Rectal smooth muscle tissue (tissue), 1 donor: ENCODE data around the gene PRLHR.
"Not testable (repeated sequence)": the region's sequence is repeated elsewhere in the genome, so short reads cannot be mapped to it uniquely, and the experiment has no call there.

ENCODE experiments used
- H3K27ac ChIP-seq: one replicate; pipeline ENCODE4 v1.7.0; 2013; ENCODE audit warnings: low read depth, low read length, inconsistent platforms
- H3K27me3 ChIP-seq: one replicate; pipeline ENCODE4 v1.7.0; 2013; ENCODE audit warnings: low read length; ENCODE audit not compliant: control insufficient read depth, insufficient read depth
- H3K36me3 ChIP-seq: one replicate; pipeline ENCODE4 v1.7.0; 2013; ENCODE audit warnings: low read length; ENCODE audit not compliant: control insufficient read depth, insufficient read depth
- H3K4me1 ChIP-seq: one replicate; pipeline ENCODE4 v1.7.0; 2013; ENCODE audit warnings: low read length; ENCODE audit not compliant: control insufficient read depth, insufficient read depth
- H3K4me3 ChIP-seq: one replicate; pipeline ENCODE4 v1.7.0; 2013; ENCODE audit warnings: low read length
- H3K9ac ChIP-seq: one replicate; pipeline ENCODE4 v1.7.0; 2013; ENCODE audit warnings: low read length

PRLHR gene

GRCh38 chr10:118595598-118596425, at the start of gene PRLHR:
Gene PRLHR, minus strand, starts transcription at chr10:118595648. Its CDS starts 404 bp downstream, at chr10:118595244.
- no peak within 1 kb of the TSS for H3K9ac ChIP-seq
- H3K36me3 ChIP-seq: no peaks in the 10 kb centered on the region
- peaks cover 26% of the 10 kb centered on the region for H3K27me3 ChIP-seq
- H3K4me3 ChIP-seq: no peak within 1 kb of the TSS
- no peaks in the 10 kb centered on the region for H3K4me1 ChIP-seq
- H3K27ac ChIP-seq: no peak within 1 kb of the TSS

- H3K27me3 ChIP-seq: no peaks in the 10 kb centered on the region
- no peak overlapping the region for H3K9ac ChIP-seq
- no peak overlapping the region for H3K4me3 ChIP-seq
- no peaks in the 10 kb centered on the region for H3K36me3 ChIP-seq
- no peak overlapping the region for H3K27ac ChIP-seq
- H3K4me1 ChIP-seq: no peaks in the 10 kb centered on the region
These were observed 46.8 kb upstream of the PRLHR start for GRCh38 chr10:118642228-118642627.

DNA sequence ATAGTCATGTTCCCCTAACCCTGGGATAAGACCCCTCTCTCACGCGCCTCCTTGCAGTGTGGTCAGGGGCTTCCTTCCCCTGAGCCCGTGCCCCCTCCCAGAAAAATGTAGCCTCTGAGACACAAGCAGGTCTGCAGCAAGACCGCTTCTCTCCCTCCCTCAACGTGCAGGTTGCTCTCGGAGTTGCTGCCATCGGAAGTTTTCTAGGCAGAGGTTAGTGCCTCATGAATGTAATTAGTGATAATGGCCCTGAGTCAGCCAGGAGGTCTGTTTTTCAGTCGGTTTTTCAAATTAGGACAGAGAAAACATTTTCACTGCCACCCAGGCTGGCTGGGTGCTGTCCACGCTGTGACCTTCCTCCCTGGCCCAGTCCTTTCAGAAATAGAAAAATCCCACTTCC, 43.2 kb upstream of the PRLHR start:
- Histone ChIP-seq H3K4me1 (no peaks in the 10 kb centered on the region), H3K36me3 (no peaks in the 10 kb centered on the region), H3K27me3 (no peaks in the 10 kb centered on the region), H3K27ac (no peak overlapping the region), H3K9ac (no peak overlapping the region), H3K4me3 (no peak overlapping the region)

DNA sequence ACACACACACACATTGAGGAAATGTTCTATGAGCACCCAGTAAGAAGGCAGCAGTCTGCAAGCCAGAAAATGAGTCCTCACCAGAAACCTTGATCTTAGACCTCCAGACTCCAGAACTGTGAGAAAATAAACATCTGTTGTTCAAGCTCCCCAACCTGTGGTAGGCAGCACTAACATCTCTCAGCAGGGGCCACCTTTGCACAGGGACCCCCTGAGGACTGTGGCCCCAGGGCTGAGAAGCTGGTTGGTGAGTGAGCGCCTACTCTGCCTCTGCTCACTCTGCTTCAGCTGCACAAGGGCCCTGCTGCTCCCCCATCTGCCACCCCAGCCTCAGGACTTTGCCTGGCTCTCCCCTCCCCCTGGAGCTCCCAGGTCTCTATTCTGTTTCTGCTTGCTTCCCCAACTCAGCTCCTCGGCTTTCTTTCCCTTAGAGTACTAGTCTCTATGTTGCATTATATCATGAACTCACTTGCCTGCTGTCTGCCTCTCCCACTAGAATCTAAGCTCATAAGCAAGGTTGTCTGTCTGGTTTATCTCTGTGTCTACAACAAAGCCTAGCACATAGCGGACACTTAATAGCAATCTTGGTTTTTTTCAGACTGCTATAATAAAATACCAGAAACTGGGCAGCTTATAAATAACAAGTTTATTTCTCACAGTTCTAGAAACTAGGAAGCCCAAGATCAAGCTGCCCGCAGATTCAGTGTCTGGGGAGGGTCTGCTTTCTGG, 40.4 kb upstream of the PRLHR start:
- Histone ChIP-seq H3K36me3 (no peaks in the 10 kb centered on the region), H3K27ac (peak overlapping the region; percentile 31), H3K9ac (no peak overlapping the region), H3K4me1 (no peaks in the 10 kb centered on the region), H3K27me3 (no peaks in the 10 kb centered on the region), H3K4me3 (no peak overlapping the region)

GRCh38 chr10:118633786-118634185, 38.3 kb upstream of the PRLHR start:
- H3K4me3 ChIP-seq: no peak overlapping the region
- peaks cover 8% of the 10 kb centered on the region for H3K4me1 ChIP-seq
- H3K27me3 ChIP-seq: no peaks in the 10 kb centered on the region
- H3K27ac ChIP-seq: no peak overlapping the region
- H3K36me3 ChIP-seq: no peaks in the 10 kb centered on the region
- no peak overlapping the region for H3K9ac ChIP-seq

DNA sequence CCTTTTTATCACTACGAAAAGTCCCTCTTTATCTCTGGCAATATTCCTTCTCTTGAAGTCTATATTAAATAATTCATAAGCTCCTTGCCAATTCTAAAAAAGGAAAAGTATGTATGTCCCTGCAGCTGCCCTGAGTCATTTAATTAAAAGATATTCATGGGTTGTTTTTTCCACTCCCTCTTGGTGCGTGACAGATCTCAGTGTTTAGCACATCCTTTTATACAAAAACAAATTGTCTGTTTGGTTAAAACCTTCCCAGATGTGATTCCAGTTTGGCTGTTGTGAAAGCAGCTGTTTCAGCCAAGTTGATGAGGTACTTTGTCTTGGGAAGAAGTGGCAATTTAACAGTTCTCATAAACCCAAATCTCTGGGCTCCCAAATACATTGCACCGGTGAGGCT, 33.8 kb upstream of the PRLHR start:
- Histone ChIP-seq H3K27me3 (no peaks in the 10 kb centered on the region), H3K9ac (no peak overlapping the region), H3K4me3 (no peak overlapping the region), H3K27ac (peak overlapping the region; percentile 46), H3K4me1 (peaks cover 11% of the 10 kb centered on the region), H3K36me3 (no peaks in the 10 kb centered on the region)

- Histone ChIP-seq H3K4me3 (no peak overlapping the region), H3K4me1 (peaks cover 11% of the 10 kb centered on the region), H3K9ac (no peak overlapping the region), H3K36me3 (no peaks in the 10 kb centered on the region), H3K27ac (no peak overlapping the region), H3K27me3 (no peaks in the 10 kb centered on the region)
These were observed 32.9 kb upstream of the PRLHR start for GRCh38 chr10:118628397-118628796.

DNA sequence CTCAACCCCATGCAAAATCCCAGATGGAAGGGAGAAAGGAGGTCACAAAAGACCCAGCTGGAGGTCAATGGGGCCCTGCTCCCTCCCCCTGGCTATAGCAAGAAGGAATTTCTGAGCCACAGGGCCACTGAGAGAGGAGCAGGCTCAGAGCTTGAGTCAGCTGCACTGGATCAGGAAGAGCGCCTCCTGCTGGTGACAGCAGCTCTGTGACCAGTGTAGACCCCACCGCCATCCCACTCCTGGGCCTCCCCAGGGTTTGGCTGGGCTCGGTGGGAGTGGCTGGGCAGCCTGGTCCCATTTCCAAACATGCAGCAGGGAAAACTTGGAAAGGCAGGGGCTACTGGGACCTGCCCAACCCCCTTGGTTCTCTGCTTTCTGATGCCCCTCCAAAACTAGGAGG, 31.5 kb upstream of the PRLHR start:
- no peak overlapping the region for H3K9ac ChIP-seq
- H3K27ac ChIP-seq: no peak overlapping the region
- peaks cover 11% of the 10 kb centered on the region for H3K4me1 ChIP-seq
- H3K4me3 ChIP-seq: no peak overlapping the region
- H3K27me3 ChIP-seq: no peaks in the 10 kb centered on the region
- H3K36me3 ChIP-seq: no peaks in the 10 kb centered on the region

- no peak overlapping the region for H3K4me3 ChIP-seq
- peaks cover 11% of the 10 kb centered on the region for H3K4me1 ChIP-seq
- no peak overlapping the region for H3K9ac ChIP-seq
- no peak overlapping the region for H3K27ac ChIP-seq
- H3K36me3 ChIP-seq: no peaks in the 10 kb centered on the region
- no peaks in the 10 kb centered on the region for H3K27me3 ChIP-seq
These were observed 30.1 kb upstream of the PRLHR start for GRCh38 chr10:118625504-118625903.

GRCh38 chr10:118624747-118625146, 29.3 kb upstream of the PRLHR start:
- H3K4me1 ChIP-seq: peaks cover 11% of the 10 kb centered on the region
- no peaks in the 10 kb centered on the region for H3K27me3 ChIP-seq
- H3K4me3 ChIP-seq: no peak overlapping the region
- no peaks in the 10 kb centered on the region for H3K36me3 ChIP-seq
- H3K9ac ChIP-seq: no peak overlapping the region
- no peak overlapping the region for H3K27ac ChIP-seq

DNA sequence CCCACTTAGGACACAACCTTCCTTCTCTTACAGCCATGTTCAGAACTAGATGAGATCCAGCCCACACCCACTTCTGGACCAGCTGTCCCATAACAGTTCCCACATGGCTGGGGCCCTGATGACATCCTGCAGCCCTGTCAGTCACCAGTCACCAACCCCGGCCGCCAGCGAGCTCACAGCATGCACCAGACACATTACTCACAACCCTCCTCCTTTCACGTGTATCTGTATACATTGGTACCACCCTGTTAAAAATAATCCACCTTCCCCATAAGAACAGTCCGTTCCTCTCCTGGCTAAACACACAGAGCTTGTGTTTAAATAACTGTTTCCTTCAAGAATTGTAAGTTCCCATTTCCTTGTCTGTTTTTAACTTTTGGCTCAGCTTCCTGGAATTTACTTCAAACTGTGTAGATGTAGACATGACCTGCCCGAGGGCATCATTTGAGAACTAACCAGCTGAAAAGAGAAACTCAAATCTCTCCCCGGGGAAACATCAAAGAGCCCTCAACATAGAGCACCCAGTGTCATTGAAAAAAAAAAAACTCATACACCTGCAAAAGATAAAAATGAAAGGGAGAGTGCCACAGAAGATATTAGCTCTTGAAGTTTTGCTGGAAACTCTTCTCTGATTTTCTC, 26.0 kb upstream of the PRLHR start:
- Histone ChIP-seq H3K9ac (no peak overlapping the region), H3K27ac (no peak overlapping the region), H3K36me3 (no peaks in the 10 kb centered on the region), H3K4me3 (no peak overlapping the region), H3K4me1 (no peaks in the 10 kb centered on the region), H3K27me3 (no peaks in the 10 kb centered on the region)

GRCh38 chr10:118613863-118614262, 18.4 kb upstream of the PRLHR start:
- not testable (repeated sequence) for H3K36me3 ChIP-seq, H3K27me3 ChIP-seq, H3K9ac ChIP-seq

More at GRCh38 chr10:118613863-118614262, 18.4 kb upstream of the PRLHR start:
- not testable (repeated sequence) for H3K27ac ChIP-seq, H3K4me3 ChIP-seq, H3K4me1 ChIP-seq
